ENCODE measurements around the gene CUEDC1.

The CUEDC1 gene

DNA sequence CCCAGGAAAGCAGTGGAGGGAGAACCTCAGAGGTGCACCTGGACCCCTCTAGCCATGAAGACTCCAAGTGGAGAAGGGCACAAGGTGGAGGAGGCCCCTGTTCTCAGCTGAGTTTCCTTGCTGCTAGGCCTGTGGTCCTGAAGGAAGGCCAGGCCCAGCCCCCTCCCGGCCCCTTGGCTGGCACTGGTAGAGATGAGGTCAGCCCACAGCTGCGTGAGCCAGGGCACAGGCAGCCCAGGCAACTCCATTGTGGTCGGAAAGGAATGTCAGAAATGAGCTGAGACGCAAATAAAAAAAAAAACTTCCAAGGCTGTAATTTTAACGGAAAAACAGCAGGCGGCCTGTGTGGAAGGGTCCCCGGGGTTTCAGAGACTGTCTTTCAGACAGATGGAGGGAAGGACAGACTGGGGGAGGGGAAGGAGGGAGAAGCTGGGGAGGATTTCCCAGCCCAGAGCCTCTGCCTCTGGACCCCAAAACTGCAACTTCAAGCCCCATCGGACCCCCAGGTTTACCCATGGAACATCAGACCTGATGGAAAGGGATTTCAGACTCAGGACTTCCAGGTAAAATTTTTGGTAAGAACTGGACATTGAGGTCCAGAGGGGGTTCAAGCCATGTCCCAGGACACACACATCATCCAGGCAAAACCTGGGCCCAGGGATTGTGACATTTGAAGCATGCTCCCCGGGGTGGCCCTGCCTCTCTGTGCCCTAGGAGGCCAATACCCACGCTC lies 79.8 kb downstream of the CUEDC1 start:
- no peak for DNase-seq (ENCODE audit: low read depth)

DNA sequence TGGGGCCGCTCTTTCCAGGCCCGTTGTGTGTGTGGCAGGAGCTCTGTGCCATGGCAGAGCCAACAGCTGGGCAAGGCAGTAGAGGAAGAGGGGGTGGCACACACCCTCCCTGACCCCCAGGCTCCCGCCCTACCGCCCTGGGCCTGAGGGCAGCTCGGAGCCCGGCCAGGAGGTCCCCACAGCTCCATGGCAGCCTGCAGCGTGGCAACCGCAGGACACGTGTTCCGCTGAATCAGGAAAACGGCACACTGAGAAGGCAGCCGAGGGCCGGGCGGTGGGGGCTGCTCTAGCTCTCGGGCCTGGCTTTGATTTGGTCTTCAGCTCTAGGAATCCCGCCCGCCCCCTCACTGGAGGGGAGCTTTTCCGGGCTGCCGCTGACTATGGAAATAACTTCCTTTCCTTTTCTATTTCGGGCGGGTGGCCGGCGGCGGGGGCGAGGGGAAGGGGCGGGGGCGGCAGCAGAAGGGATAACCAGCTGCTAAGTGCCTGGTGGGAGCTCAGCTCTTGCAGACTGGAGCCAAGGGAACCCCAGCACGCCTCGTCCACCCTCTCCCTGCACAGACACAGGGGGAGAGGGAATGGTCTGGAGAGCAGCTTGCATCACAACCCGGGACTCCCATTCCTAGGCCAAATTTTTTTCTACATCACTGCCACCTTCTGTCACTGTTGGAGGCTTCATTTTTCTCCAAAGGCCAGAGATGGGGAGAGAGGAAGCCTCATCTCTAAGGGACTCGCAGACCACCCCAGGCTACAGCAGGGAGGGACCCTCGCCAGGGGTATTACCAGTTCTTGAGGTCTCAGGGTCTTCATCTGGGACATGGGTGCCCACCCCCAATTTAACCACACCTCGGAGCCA lies 80.5 kb downstream of the CUEDC1 start:
- no peak for DNase-seq (ENCODE audit: low read depth)

DNA sequence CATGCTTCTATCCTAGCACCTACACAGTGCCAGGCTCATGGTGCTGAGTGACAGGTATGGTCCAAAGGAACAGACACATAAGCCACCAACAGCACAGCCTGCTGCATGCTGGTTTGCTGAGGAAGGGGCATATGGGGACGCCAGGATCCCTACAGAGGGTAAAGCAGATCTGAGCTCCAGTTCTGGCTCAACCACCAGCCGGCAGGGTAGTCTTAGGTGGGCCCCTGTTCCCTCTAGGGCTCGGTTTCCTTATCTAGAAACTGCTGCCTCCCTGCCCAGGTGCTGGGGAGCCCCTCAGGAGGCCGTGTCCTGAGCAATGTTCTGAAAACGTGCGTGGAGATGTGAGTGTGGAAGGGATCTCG lies 81.2 kb downstream of the CUEDC1 start:
- no peak for DNase-seq (ENCODE audit: low read depth)

DNA sequence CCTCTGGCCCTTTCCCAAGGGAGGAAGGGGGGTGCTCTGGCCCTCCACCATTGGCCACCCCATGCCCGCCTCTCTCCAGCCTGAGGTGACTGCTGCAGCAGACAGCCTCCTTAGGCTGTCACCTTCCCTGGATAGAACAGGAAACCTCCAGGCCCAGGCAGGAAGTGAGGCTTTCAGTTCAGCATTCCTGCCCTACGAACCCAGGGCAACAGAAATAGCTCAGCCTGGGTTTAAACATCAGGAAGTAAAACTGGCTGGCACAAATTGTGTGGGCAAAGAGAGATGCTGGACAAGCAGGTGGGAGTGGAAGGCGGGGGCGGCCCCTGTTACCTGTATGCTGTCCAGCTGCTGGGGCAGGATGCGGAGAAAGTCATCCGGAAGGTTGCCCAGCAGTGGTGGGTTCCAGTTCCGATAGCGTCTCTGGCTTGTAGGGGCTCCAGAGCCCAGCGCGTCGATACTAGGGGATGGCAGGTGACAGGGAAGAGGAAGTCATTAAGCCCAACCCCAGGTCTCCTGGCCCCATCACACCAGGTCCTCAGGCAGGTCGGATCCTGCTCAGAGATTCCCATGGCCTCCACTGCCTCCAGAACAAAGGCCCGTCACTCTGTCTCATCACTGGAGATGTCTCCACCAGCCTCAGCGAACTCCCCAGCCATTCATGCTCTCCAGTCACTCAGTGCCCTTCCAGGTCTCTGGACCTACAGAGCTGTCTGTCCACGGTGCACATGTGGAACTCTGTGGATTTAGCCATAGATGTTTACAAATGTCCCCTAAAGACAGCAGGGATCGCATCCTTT lies 81.8 kb downstream of the CUEDC1 start:
- no peak for DNase-seq (ENCODE audit: low read depth)

DNA sequence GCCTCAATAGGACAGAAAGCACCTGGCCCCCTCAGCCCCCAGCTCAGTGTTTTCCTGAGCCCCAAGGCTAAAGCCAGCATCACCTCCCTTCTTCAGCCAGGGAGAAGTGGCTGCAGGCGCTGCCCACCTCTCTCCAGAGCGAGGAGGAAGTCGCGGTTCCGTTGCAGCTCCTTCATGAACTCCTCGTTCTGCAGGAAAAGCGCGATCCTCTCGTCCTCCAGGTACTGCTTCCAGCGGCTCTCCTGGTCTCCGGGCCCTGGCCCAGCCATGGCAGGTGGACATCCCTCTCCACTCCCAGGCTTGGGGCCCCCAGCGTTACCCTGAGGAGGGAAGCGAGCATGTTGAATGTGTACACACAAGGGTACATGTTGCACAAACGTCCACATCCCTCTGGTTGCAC lies 82.7 kb downstream of the CUEDC1 start:
- DNase-seq (ENCODE audit: low read depth): no peak

DNA sequence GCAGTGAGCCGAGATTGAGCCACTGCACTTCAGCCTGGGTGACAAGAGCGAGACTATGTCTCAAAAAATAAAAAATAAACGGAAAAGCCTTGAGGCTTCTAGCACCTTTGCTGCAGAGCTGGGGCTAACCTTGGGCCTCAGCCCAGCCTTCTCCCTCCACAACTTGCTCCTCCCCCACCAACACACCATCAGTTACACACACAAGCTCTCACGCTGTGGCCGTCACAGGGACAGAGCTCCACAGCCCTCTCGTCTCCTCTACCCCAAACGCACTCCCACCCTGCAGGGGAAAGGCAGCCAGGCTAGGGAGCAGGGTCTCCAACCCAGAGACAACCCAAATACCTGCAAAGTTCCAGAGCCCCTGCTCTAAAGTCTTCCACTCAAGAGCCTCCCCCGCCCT lies 83.3 kb downstream of the CUEDC1 start:
- no peak for DNase-seq (ENCODE audit: low read depth)

DNA sequence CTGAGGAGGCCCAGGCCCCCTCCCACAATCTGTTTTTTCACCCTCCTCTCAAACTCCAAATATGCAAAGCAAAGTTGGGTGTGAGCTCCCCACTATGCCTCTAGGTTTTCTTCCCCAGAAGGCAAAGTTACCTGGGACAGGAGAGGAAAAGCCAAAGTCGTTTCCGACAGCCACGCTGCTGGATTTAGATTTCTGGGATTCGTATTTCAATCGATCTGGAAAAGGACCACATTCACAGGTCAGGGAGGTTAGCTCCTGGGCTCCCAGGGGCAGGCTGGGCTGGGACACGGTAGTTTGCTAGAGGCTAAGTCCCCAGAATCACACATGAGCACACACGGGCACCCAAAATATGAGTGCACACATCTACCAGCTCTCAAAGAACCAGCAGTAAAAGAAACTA lies 84.1 kb downstream of the CUEDC1 start:
- no peak for DNase-seq (ENCODE audit: low read depth)

DNA sequence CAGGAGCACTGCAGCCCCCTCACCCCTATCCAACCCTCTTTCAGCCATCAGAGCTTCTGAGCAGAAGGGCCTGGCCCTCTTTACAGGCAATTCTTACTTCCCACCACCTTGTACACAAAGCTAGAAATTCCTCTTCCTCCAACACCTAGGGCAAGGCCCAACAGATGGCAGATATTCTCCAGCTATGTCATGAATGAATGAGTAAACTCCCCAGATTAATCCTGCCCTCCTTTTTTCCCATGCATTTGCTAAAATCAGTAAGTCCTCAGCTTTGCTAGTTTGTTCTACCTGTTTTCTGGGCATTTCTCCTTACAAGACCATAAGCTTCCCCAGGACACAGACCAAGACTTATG lies 85.0 kb downstream of the CUEDC1 start:
- DNase-seq (ENCODE audit: low read depth): no peak

DNA sequence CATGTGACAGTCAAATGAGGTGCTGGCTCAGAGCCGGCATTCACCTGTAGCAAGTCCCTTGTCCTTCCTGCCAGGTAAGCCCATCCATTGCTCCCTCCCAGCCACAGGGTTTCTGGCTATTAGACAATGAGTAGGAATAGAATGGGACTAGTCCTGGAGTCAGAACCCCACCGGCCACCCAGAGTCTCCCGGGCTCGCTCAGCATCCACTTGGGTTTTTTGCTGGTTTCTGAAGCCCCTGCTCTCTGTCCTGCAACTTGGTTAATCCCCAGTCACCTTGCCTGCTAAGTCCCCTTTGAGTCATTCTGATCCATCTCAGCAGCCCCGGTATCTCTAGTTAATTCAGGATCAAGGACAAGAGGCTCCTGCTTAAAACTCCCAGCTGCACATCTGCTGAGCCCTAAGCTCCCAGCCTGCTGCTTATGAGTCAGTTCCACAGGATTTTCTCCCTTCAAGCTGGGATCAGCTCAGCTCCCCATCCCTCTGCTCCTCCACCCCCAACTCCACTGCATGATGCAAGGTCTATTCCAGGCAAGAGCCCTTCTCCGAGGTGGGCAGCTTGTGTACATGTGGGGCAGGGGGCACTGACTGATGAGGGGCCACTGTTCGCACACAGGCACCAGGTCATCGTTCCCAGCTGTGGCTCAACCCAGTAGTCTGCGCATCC lies 85.5 kb downstream of the CUEDC1 start:
- DNase-seq (ENCODE audit: low read depth): no peak

DNA sequence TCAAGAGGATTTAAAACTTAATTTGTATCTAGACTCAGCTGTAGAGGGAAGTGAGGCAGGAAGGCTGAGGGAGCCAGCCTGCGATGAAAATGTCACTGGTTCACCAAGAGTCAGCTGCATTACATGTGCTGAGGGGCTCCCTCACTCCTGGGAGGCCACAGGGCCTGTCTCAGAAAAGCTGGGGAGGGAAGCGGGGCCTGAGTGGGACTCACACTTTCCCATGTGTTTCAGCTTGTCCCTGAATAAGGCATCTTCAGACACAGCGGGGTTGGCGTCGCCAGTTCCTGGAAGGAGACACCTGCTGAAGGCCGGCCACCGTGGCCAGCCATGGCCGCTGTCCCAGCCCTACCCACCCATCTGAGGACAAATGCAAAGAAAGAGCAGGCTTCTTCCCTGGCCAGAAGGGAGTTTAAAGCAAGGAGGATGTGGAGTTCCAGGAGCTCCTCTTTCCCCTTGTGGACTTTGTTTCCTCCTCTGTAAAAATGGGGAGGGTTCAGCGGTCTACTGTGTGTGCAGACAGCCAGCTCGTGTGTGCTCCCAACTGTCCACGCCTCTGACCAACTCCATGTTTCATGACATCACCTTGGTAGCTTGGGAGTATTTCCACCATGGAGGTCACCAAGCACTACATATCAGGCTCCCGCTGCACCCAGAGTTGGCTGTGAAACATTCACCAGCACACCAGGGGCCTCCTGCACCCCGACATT lies 86.1 kb downstream of the CUEDC1 start:
- DNase-seq (ENCODE audit: low read depth): no peak

DNA sequence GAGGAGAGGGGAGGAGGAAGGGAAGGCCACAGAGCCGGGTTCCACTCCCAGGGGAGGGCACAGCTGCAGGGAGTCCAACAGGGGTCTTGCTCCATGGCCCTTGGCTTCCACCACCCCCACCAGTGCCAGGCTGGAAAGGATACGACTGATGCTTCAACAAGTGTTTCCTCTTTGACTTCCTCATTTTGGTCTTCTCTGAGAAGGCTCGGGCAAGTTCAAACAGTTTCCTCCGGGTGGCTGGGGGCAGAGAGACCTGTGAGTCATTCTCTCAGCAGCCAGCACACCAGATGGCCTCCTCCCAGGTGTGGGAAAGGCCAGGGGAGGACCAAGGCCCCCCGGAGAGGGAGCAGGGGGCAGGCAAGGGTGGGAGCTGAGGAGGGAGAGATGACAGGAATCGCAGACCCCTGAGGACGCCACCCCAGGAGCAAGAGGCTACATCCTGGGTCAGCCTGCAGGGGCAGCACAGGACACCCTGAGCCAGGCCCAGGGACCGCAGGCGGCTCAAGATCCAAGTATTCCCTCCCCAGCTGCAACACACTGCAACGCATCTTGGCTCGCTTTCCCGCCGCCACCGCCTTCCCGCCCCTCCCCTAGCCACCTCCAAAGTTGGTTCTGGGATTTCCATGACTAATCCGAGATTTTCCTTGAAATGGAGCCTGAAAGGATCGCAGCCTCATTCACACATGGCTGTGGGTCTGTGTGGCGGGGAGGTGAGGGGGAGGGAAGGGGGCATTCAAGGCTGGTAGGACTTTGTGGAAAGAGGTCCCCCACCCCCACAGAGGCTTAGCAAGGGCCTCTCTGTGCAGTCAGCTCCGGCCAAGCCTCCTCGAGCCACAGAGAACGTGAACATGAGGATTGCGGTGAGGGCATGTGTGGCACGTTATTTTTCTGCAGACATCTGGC lies 87.0 kb downstream of the CUEDC1 start:
- DNase-seq (ENCODE audit: low read depth): no peak

DNA sequence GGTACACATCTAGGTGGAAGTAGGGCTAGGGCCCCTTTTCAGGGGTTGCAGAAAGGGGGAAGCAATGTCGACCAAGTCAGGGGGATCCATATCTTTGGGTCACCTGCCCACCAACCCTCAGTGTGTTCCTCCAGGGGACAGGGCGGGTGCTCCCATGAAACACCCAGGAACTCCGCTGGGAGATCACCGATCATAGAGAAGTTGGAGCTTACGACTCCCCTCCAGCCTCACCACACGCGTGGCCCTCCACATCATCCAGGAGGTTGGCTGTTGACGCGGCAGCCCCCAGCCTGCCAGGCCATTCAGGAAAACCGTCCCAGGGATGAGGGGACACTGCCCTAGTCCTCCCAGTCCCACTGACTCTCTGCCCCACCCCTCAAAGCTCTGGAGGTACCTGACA lies 88.1 kb downstream of the CUEDC1 start:
- DNase-seq (ENCODE audit: low read depth): no peak

DNA sequence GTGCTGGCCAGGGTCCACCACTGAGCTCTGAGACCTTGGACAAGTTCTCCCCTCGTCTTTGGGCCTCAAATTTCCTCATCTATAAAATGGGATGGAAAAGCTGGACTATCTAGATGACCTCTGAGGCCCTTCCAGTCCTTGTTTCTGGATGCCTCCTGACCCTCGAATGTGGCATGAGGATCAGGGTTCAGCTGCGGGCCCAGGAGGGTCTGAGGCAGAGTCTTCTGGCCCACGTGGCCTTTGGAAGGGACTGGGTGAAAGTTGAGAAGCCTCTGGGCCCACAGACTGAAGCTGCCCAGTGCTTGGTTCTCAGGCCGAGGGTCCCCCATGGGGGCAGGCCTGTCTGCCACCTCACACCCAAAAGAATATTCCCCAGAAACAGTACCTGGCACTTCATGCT lies 88.5 kb downstream of the CUEDC1 start:
- no peak for DNase-seq (ENCODE audit: low read depth)

DNA sequence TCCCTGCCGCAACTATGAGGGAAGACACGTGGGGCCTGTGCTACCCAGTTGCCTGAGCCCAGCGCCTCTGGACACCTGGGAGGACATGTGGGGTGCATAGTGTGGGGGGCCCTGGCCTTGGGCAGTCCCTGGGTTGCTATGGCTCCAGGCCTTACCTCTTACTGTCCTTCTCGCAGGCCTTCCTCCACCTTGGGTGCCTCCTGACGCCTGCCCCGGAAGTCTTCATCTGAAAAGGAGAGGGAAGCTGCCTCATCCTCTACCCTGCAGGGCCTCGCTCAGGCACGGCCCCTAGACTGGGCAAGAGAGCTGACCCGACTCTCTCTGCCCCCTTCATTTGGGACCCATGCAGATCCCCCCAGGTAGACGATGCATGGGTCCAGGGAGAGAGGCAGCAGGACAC lies 88.9 kb downstream of the CUEDC1 start:
- DNase-seq (ENCODE audit: low read depth): no peak

DNA sequence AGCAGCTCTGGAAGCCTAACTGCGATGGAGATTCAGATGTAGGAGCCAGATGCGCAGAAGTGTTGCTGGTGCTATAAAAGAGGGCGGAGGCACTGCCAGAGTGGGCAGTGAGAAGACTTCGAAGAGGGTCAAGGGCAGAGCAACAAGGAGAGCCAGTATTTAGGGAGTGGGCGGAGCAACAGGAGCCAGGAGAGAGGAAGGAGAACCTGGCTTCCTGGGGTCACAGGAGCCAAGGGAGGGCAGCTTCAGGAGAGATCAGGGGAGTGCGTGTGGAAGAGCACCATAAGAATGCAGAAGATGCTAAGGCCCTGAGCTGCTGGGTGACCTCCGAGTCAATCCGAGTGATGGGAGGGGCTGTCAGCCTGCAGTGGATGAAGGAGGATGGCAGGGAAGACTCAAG lies 90.9 kb downstream of the CUEDC1 start:
- no peak for DNase-seq (ENCODE audit: low read depth)

DNA sequence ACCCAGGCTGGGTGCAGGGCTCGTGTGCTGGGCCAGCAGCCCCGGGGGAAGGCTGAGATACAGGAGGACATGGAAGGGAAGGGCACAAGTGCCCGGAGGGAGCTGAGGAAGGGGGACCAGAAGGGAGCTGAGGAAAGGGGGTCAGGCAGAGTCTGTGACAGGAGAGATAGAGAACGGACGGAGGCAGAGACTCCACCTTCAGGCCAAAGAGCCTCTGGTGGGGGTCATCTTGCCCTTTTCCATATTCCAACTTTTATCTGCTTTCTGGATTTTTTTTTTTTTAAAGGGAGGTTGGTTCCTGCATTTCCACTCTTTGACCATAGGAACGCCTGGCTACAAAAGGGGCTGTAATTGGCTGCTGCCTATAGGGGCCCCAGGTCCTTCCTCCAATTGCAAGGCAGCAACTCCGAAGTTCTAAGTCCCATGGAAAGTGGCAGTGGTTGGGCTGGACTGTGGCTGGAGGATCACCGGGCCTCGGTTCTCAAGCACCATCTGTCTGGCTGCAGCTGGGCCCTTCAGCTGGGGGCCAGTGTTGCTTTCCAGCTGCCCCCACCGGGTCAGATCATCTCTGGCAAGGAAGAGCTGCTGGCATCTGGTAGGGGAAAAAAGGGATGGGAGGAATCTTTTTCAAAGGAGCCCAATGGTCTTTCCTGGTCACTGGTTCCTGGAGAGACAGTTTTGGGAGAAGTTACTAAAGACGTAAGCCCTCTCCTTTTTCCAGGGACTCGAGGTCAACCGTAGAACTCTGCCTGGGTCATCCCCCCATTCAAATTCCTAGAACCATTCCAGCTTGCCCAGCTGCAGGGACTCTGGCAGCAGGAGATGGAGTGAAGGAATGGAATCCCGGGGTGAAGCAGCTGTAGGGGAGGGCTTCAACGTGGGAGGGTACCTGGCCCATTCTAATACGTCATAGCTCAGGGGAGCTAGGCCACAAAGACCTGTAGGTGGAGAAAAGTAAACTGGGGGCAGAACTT lies 92.2 kb downstream of the CUEDC1 start:
- no peak for DNase-seq (ENCODE audit: low read depth)

DNA sequence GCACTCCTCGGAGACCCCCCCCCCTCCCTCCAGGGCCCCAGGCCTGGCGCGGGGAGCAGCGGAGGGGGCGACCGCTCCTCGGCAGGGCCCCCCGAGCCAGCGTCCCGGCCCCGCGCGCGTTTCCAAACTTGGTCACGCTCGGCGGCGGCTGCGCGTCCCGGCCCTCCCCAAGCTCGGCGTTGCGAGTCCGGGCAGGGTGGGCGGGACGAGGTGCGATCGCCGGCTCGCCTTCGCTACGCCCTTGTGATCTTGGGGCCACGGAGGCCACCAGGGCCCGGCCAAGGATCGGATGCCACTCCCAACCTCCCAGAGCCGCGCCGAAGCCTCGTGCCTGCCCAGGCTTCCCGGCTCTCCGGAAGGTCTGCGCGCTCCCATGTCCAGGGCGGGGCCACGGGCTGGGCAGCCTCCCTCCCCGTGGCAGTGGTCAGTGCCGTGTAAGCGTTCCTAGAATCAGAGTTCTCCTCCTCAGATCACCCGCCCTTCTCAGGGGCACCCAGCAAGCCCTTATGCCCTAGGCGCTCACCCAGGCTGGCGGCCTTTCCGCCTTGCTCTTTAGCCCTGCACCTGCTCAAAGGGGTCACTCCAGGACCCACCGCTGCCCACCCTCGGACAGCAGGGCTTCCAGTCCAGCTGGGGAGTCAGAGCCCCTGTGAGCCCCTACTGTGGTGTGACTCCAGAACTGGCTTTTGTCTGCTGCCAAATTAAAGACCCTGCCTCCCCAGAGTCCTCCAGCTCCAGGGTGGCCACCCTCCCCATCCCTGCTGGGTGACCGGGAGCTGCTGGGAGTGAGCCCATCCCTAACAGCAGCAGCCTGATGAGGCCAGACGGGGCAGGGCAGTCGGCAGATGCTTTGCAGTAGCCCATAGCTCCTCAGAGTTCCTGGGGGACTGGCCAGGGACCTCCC lies 93.2 kb downstream of the CUEDC1 start:
- no peak for DNase-seq (ENCODE audit: low read depth)

DNA sequence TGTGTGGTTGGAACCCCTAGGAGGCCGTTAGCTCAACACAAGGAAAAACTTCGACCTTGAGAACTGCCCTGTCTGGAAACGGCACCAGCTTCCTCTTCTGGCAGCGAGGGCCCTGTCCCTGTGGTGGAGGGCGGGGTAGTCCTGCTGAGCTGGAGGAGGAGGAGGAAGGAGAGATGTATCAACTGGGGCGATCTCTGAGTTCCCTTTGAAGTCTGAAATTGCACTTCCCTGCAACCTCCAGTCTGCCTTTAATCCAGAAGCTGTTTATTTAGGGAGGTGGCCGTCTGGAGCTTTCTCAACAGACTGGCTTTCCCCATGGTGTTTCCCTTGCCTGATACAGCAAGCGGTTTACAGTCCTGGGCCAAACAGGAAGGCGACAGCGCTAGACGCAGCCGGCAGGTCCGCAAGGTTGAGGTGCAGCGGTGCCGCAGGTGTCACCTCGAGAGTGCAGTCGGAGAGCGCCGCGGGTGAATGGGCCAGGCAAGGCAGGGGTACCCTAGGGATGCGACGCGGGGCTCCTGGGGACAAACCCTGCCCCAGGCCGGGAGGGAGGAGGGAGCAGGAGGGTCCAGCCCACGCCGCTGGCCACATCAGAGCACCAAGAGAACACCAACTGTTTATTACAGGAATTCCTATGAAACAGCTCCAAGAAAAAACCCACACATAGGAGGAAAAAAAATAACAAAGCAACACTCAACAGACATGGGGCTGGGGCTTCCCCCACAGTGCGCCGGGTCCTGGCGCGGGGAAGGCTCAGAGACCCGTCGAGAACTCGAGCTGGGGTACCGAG lies 94.0 kb downstream of the CUEDC1 start:
- DNase-seq (ENCODE audit: low read depth): peak; percentile 25

All from activated T-helper 1 cell treated with Interleukin-2 at 50 U/mL for 16 hours (primary cell).